ENCODE data around the gene TERC. TPM values are rescaled to one million over a fixed set of nuclear protein-coding genes. Genes with fewer than 3 reads are reported as not detected.
A peak's percentile ranks its signal among the peaks of the same experiment; 100 is the strongest.

Gene TERC
- total and polyA plus RNA-seq, 3 experiments from 2014 or later = 0.72 to 15.5 (median 13.7) TPM

DNA sequence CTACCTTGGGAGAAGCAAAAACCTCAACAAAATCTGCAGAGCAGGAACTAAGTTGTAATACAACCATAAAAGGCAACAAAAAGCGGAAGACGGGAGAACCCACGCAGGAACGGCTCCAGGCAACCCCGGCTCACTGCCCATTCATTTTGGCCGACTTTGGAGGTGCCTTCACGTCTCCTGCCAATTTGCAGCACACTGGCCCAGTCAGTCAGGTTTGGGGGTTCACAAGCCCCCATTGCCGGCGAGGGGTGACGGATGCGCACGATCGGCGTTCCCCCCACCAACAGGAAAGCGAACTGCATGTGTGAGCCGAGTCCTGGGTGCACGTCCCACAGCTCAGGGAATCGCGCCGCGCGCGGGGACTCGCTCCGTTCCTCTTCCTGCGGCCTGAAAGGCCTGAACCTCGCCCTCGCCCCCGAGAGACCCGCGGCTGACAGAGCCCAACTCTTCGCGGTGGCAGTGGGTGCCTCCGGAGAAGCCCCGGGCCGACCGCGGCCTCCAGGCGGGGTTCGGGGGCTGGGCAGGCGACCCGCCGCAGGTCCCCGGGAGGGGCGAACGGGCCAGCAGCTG, 463 bp downstream of the TERC start:
- Histone ChIP-seq H3K36me3 (ENCODE audit: insufficient read depth, low read length) (no peaks in the 10 kb centered on the region), H3K27me3 (ENCODE audit: insufficient read depth, low read length, poor library complexity, severe bottlenecking) (no peaks in the 10 kb centered on the region), H3K27ac (ENCODE audit: low read depth, low read length) (peak overlapping the region; percentile 92), H3K4me3 (ENCODE audit: low read length) (peak overlapping the region; percentile 96), H3K4me1 (ENCODE audit: insufficient read depth, low read length) (peaks cover 16% of the 10 kb centered on the region), H3K9me3 (ENCODE audit: low read length) (no peaks in the 10 kb centered on the region)
- Mint-ChIP-seq H3K9me3 (peaks cover 0 to 13% (median 0%) of the 10 kb centered on the region in 5 donors), H3K27ac (peak overlapping the region; percentile 89 to 99 (median 98)), H3K36me3 (peaks cover 0 to 4% (median 0%) of the 10 kb centered on the region in 3 donors), H3K27me3 (no peaks in the 10 kb centered on the region), H3K4me1 (peaks cover 29 to 38% (median 32%) of the 10 kb centered on the region in 3 donors), H3K4me3 (peak overlapping the region; percentile 89 to 99 (median 98))
- CTCF ChIA-PET = interaction anchor here (1.0 to 1.5 kb wide), 3 partner anchors 9 to 269 kb away, joined by 3 to 5 read pairs (median 3); partner anchors contain the start of gene MYNN
- POLR2A ChIA-PET = interaction anchor here (0.5 to 2.7 kb wide), 7 partner anchors 8 to 1105 kb away, joined by 3 to 31 read pairs (median 5); partner anchors contain the start of genes MYNN, RPL22L1, SEC62 and SKIL
- DNase-seq = peak; percentile 41 to 81 (median 71)

DNA sequence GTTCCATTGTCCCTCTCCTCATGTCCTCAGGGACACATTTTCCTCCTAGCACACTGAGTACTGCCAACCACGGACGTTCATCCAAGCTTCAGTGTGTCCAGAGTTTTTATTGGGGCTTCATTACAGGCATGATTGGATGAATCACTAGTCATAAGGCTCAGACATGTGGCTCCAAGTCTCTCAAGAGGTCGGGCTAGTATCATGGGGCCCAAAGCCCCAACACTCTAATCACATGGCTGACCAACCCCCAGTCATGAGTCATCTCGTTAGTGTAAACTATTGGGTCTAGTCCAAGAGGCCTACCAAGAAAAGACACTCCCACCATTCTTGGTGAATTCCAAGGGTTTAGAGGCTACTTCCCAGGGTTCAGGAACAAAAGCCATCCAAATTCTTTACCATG, 4.4 kb downstream of the TERC start:
- H3K4me1 Mint-ChIP-seq = peaks cover 32 to 41% (median 35%) of the 10 kb centered on the region in 3 donors
- Histone ChIP-seq H3K36me3 (ENCODE audit: insufficient read depth, low read length) (no peaks in the 10 kb centered on the region), H3K4me1 (ENCODE audit: insufficient read depth, low read length) (peaks cover 28% of the 10 kb centered on the region), H3K9me3 (ENCODE audit: low read length) (no peaks in the 10 kb centered on the region), H3K4me3 (ENCODE audit: low read length) (no peak overlapping the region), H3K27ac (ENCODE audit: low read depth, low read length) (no peak overlapping the region), H3K27me3 (ENCODE audit: insufficient read depth, low read length, poor library complexity, severe bottlenecking) (no peaks in the 10 kb centered on the region)
- H3K27ac Mint-ChIP-seq = no peak overlapping the region
- no peak overlapping the region for H3K4me3 Mint-ChIP-seq
- H3K27me3 Mint-ChIP-seq = no peaks in the 10 kb centered on the region
- peaks cover 0 to 6% (median 0%) of the 10 kb centered on the region in 5 donors for H3K9me3 Mint-ChIP-seq
- DNase-seq = no peak
- peaks cover 0 to 4% (median 0%) of the 10 kb centered on the region in 3 donors for H3K36me3 Mint-ChIP-seq
- ChIA-PET POLR2A (no interaction called here), CTCF (interaction anchor here (1.0 kb wide), 1 partner anchor 9 kb away, joined by 3 read pairs; the partner anchor contains the start of gene ACTRT3)

DNA sequence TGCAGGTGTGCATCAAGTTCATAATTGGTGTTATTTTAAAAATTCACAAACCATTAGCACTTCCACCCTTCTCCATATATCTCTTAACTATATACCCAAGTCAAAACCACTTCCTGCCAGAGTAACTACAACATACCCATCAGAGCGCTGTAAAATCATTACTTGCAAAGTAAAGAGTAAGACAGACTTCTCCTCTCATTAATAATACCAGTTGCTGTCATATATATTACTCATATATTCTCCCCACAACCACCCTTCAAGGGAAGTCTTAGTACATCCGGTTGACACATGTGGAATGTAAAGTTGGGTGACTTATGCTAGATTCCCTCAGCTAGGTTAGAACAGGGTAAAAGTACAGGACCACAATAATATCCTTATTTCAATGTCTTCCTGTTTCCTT, 5.6 kb downstream of the TERC start:
- peak overlapping the region; percentile 11 for H3K27ac ChIP-seq (ENCODE audit: low read depth, low read length)
- H3K36me3 ChIP-seq (ENCODE audit: insufficient read depth, low read length) = no peaks in the 10 kb centered on the region
- DNase-seq = no peak
- H3K27ac Mint-ChIP-seq = peak overlapping the region in 7 of 8 donors; percentile 1 to 75 (median 39)
- peaks cover 28% of the 10 kb centered on the region for H3K4me1 ChIP-seq (ENCODE audit: insufficient read depth, low read length)
- ChIA-PET CTCF (no interaction called here), POLR2A (interaction anchor here (0.6 to 1.5 kb wide), 2 partner anchors 13 to 422 kb away, joined by 3 to 6 read pairs; no protein-coding TSS in a partner anchor)
- no peaks in the 10 kb centered on the region for H3K27me3 ChIP-seq (ENCODE audit: insufficient read depth, low read length, poor library complexity, severe bottlenecking)
- H3K9me3 Mint-ChIP-seq = no peaks in the 10 kb centered on the region
- H3K4me3 ChIP-seq (ENCODE audit: low read length) = no peak overlapping the region
- peak overlapping the region in 4 of 7 donors; percentile 0 to 42 (median 2) for H3K4me3 Mint-ChIP-seq
- no peaks in the 10 kb centered on the region for H3K9me3 ChIP-seq (ENCODE audit: low read length)
- H3K4me1 Mint-ChIP-seq = peaks cover 27 to 33% (median 27%) of the 10 kb centered on the region in 3 donors
- H3K36me3 Mint-ChIP-seq = peaks cover 0 to 2% (median 0%) of the 10 kb centered on the region in 3 donors
- no peaks in the 10 kb centered on the region for H3K27me3 Mint-ChIP-seq

DNA sequence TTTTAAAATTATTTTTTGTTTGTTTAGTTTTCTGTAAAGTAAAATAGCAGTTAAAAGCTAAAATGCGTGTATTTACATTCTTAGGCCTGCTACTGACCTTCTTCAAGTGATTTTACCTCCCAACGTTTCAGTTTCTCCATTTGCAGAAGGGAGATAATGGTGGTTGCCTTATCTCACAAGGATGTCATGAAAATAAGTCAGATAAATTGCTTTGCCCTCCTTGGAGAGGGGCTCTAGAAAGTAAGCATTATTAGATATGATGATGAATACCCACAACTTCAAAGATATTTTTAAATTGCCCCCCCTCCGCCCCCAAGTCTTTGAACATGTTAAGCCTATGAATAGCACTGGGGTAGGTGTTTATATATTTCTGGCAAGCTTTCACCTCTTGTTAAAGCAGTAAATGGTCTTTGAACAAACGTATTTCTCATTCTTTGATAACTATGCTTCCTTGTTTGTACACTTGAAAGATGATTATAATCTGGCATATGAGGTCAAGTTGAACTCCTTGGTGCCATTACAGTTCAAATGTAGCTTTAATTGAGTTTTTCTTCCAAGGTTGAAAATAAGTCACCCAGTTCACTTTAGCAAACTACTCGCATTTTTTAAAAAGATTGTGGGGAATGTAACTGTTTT, 6.4 kb downstream of the TERC start:
- no peaks in the 10 kb centered on the region for H3K36me3 Mint-ChIP-seq
- H3K4me1 Mint-ChIP-seq = peaks cover 20 to 25% (median 20%) of the 10 kb centered on the region in 3 donors
- ChIA-PET POLR2A (interaction anchor here (1.5 kb wide), 1 partner anchor 14 kb away, joined by 6 read pairs; no protein-coding TSS in a partner anchor), CTCF (no interaction called here)
- no peak overlapping the region for H3K27ac ChIP-seq (ENCODE audit: low read depth, low read length)
- no peaks in the 10 kb centered on the region for H3K27me3 Mint-ChIP-seq
- no peaks in the 10 kb centered on the region for H3K27me3 ChIP-seq (ENCODE audit: insufficient read depth, low read length, poor library complexity, severe bottlenecking)
- H3K4me1 ChIP-seq (ENCODE audit: insufficient read depth, low read length) = peaks cover 21% of the 10 kb centered on the region
- no peaks in the 10 kb centered on the region for H3K9me3 ChIP-seq (ENCODE audit: low read length)
- DNase-seq = no peak
- no peaks in the 10 kb centered on the region for H3K36me3 ChIP-seq (ENCODE audit: insufficient read depth, low read length)
- H3K4me3 Mint-ChIP-seq = no peak overlapping the region
- no peak overlapping the region for H3K27ac Mint-ChIP-seq
- no peaks in the 10 kb centered on the region for H3K9me3 Mint-ChIP-seq
- H3K4me3 ChIP-seq (ENCODE audit: low read length) = no peak overlapping the region

DNA sequence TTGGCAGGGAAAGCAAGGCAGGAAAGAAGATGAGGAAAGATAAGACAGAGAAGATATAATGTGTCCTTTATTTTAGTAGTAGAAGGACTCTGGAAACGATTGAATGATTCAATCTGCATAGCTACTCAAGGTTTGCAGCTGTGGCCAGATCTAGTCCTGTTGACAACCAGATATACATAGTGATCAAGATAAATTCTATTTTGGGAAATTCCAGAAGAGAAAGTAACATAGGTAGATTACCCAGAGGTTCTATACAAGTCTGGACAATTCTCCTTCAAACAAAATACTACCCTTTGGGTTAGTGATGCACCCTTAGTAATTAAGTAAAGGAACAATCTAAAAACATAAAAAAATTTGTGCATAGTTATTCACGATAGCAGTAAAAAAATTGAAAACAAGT, 9.4 kb downstream of the TERC start:
- CTCF ChIA-PET = no interaction called here
- H3K27me3 Mint-ChIP-seq = peaks cover 5 to 11% of the 10 kb centered on the region in 2 donors
- no peak for DNase-seq
- Histone ChIP-seq H3K27me3 (ENCODE audit: insufficient read depth, low read length, poor library complexity, severe bottlenecking) (no peaks in the 10 kb centered on the region), H3K27ac (ENCODE audit: low read depth, low read length) (no peak overlapping the region), H3K9me3 (ENCODE audit: low read length) (no peaks in the 10 kb centered on the region), H3K4me3 (ENCODE audit: low read length) (no peak overlapping the region), H3K4me1 (ENCODE audit: insufficient read depth, low read length) (peaks cover 15% of the 10 kb centered on the region), H3K36me3 (ENCODE audit: insufficient read depth, low read length) (no peaks in the 10 kb centered on the region)
- no peaks in the 10 kb centered on the region for H3K9me3 Mint-ChIP-seq
- peaks cover 12 to 15% (median 14%) of the 10 kb centered on the region in 3 donors for H3K4me1 Mint-ChIP-seq
- no peak overlapping the region for H3K4me3 Mint-ChIP-seq
- no peak overlapping the region for H3K27ac Mint-ChIP-seq
- POLR2A ChIA-PET = no interaction called here
- no peaks in the 10 kb centered on the region for H3K36me3 Mint-ChIP-seq

DNA sequence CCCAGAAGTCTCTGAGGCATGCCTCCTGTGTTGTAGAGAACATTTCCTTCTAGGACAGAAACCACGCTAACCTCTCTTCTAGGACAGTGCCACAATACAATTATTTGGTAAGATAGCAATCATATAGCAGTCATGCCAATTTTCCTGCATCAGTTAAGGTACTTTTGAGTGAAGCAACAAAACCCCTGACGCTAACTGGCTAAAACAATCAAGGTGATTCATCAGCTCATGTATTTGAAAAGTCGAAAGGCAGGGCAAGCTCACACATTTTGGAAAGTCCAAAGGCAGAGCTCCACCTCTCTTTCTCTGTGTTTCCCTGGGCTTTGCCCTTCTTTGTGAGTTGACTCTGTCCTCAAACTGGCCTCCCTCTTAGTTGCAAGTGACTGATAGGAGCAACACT, 10.1 kb downstream of the TERC start:
- Histone ChIP-seq H3K9me3 (ENCODE audit: low read length) (no peaks in the 10 kb centered on the region), H3K4me3 (ENCODE audit: low read length) (no peak overlapping the region), H3K36me3 (ENCODE audit: insufficient read depth, low read length) (no peaks in the 10 kb centered on the region), H3K27ac (ENCODE audit: low read depth, low read length) (no peak overlapping the region), H3K27me3 (ENCODE audit: insufficient read depth, low read length, poor library complexity, severe bottlenecking) (no peaks in the 10 kb centered on the region), H3K4me1 (ENCODE audit: insufficient read depth, low read length) (peaks cover 15% of the 10 kb centered on the region)
- no peaks in the 10 kb centered on the region for H3K9me3 Mint-ChIP-seq
- H3K27ac Mint-ChIP-seq = no peak overlapping the region
- POLR2A ChIA-PET = no interaction called here
- H3K36me3 Mint-ChIP-seq = no peaks in the 10 kb centered on the region
- peaks cover 6 to 16% of the 10 kb centered on the region in 2 donors for H3K27me3 Mint-ChIP-seq
- no peak overlapping the region for H3K4me3 Mint-ChIP-seq
- DNase-seq = no peak
- CTCF ChIA-PET = no interaction called here
- H3K4me1 Mint-ChIP-seq = peaks cover 12 to 13% (median 13%) of the 10 kb centered on the region in 3 donors

DNA sequence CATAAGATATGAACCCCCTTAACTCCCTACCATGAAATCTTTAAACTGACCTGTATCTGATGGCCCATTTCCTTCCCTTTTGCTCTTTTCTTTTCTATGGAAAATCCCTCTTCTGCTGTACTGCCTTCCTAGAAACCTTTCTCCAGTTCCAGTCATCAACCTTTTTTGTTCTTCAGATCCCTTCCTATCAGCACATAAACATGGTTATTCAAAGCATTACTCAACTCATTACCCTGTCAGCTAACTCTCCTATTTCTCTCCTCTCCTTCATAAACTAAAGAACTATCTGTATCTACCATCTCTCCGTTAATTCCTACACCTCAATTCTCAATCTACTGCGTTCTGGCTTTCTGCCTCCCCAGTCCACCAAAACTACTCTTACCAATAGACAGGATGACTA, 13.0 kb downstream of the TERC start:
- Mint-ChIP-seq H3K27ac (no peak overlapping the region), H3K27me3 (peaks cover 15 to 41% of the 10 kb centered on the region in 2 donors), H3K36me3 (no peaks in the 10 kb centered on the region), H3K4me3 (no peak overlapping the region), H3K9me3 (no peaks in the 10 kb centered on the region), H3K4me1 (no peaks in the 10 kb centered on the region)
- POLR2A ChIA-PET = interaction anchor here (0.7 kb wide), 1 partner anchor 1085 kb away, joined by 3 read pairs; no protein-coding TSS in a partner anchor
- DNase-seq = no peak
- Histone ChIP-seq H3K4me3 (ENCODE audit: low read length) (no peak overlapping the region), H3K27me3 (ENCODE audit: insufficient read depth, low read length, poor library complexity, severe bottlenecking) (no peaks in the 10 kb centered on the region), H3K4me1 (ENCODE audit: insufficient read depth, low read length) (no peaks in the 10 kb centered on the region), H3K36me3 (ENCODE audit: insufficient read depth, low read length) (no peaks in the 10 kb centered on the region), H3K27ac (ENCODE audit: low read depth, low read length) (no peak overlapping the region), H3K9me3 (ENCODE audit: low read length) (no peaks in the 10 kb centered on the region)
- CTCF ChIA-PET = interaction anchor here (2.3 kb wide), 1 partner anchor 11 kb away, joined by 7 read pairs; no protein-coding TSS in a partner anchor

DNA sequence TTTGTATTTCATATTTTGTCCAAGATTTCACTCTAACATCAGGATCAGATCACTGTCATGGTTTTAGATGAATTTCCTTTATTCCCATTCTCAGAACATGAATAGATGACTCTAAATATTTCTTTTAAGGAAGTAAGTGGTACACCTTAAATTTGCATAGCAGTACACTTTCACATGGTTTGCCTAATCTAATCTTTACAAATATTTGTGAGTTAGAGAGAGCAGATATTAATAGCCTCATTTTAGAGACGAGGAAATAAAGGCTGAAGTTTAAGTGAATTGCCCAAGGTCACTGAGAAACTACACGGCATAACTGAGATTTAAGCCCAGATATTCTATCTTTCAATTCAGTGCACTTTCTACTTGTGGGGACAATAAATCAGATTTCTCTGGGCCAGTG, 14.2 kb downstream of the TERC start:
- Mint-ChIP-seq H3K36me3 (no peaks in the 10 kb centered on the region), H3K27me3 (peaks cover 18 to 53% of the 10 kb centered on the region in 2 donors), H3K4me3 (no peak overlapping the region), H3K27ac (no peak overlapping the region), H3K4me1 (no peaks in the 10 kb centered on the region), H3K9me3 (no peaks in the 10 kb centered on the region)
- no peaks in the 10 kb centered on the region for H3K4me1 ChIP-seq (ENCODE audit: insufficient read depth, low read length)
- H3K27me3 ChIP-seq (ENCODE audit: insufficient read depth, low read length, poor library complexity, severe bottlenecking) = no peaks in the 10 kb centered on the region
- no peak overlapping the region for H3K27ac ChIP-seq (ENCODE audit: low read depth, low read length)
- no peak overlapping the region for H3K4me3 ChIP-seq (ENCODE audit: low read length)
- DNase-seq = no peak
- no peaks in the 10 kb centered on the region for H3K36me3 ChIP-seq (ENCODE audit: insufficient read depth, low read length)
- ChIA-PET CTCF (no interaction called here), POLR2A (no interaction called here)
- no peaks in the 10 kb centered on the region for H3K9me3 ChIP-seq (ENCODE audit: low read length)

Data from CD8-positive, alpha-beta memory T cell (primary cell).